SW480 (cell line): Measurements from ENCODE around the gene KREMEN1.
"Not testable (repeated sequence)": the region's sequence is repeated elsewhere in the genome, so short reads cannot be mapped to it uniquely, and the experiment has no call there.

Experiments used
- DNase-seq: peaks from one replicate; pipeline ENCODE4 v3.0.0-alpha.2; 2016; ENCODE audit warnings: low spot score

Gene KREMEN1, protein sequence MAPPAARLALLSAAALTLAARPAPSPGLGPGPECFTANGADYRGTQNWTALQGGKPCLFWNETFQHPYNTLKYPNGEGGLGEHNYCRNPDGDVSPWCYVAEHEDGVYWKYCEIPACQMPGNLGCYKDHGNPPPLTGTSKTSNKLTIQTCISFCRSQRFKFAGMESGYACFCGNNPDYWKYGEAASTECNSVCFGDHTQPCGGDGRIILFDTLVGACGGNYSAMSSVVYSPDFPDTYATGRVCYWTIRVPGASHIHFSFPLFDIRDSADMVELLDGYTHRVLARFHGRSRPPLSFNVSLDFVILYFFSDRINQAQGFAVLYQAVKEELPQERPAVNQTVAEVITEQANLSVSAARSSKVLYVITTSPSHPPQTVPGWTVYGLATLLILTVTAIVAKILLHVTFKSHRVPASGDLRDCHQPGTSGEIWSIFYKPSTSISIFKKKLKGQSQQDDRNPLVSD

GRCh38 chr22:29072979-29073617, at the start of gene KREMEN1:
Gene KREMEN1 (plus strand): TSS chr22:29073035. CDS start chr22:29073131, 96 bp downstream.
- no peak for DNase-seq

DNA sequence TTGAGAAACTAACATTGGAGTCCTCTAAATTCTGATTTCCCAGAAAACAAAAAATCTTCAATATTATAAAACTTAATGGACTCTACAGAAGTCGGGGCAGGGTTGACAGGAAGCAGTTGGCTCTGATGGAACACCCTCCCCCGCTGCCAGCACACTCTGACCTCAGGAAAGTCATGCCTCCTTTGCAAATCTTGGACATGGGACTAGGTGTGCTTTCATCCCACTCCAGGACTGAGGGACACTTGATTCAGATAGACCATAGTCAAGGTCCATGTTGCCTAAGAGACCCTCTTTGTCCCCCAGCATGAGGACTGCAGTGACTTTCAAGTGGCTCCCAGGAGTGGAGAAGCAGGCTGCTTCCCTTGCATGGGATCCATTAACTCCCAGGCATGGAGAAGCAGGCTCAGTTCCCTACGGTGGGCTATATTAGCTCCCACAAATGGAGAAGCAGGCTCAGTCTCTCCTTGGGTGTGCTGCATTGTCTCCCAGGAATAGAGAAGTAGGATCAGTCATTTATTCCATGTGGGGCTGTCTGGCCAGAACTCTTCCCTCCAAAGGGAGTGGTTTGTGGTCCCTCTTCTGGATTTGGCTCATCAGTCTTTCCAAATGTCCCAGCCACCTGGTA, 49.6 kb upstream of the KREMEN1 start:
- DNase-seq: no peak

- no peak for DNase-seq
Observed at GRCh38 chr22:29026579-29026978, 46.3 kb upstream of the KREMEN1 start.

DNA sequence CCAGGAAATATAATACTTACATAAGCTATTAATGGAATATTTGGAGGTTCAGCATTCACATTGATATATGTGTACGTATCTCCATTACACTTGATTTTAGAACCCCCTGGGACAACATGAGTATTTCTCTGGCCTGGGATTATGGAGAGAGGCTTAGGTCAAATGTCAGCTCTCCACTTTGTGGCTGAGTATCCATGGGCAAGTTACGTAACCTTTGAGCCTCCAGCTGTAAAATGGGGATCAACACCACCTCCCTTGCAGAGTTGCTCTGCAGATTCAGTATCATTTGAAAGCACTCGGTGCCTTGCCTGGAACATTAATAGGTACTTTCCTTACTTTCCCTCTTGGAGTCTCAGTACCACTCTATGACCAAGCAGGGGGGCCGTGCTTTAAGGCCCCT, 44.4 kb upstream of the KREMEN1 start:
- DNase-seq: no peak

DNA sequence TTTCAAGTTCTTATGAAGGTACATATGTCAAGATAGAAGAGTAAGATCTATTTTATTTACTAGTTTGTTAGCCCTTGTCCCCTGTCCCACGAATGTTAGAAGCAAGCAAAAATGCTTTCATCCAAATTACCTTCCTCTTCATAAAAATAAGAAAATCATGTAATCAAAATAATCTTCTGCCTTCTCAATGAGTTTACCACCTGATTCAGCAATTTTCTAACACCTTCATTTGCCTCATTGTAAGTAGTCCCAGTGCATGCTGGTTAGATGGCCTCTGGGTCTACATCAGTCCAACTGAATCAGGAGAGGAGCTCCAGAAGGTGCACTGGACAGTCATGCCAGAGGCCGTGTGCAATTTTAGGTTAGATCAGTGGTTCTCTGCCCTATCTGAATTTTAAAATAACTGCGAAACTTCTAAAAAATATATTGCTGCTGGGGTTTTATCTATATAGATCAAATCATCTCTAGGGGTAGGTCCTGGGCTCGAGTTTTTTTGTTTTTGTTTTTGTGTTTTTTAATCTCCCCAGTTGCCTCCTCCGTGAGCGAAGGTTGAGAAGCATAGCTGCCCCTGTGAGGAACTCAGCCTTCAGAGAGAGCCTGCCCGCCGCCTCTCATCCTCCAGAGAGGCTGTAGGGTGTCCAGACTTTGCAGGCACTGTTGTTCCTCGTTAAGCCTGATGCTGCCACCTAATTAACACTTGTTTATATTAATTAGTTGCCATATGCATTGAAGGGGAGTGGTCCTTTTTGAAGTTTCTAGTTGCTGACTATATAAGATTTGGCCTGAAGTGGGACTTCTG, 43.4 kb upstream of the KREMEN1 start:
- DNase-seq: peak; percentile 41

GRCh38 chr22:29030016-29030617, 42.7 kb upstream of the KREMEN1 start:
- DNase-seq: peak; percentile 95

DNA sequence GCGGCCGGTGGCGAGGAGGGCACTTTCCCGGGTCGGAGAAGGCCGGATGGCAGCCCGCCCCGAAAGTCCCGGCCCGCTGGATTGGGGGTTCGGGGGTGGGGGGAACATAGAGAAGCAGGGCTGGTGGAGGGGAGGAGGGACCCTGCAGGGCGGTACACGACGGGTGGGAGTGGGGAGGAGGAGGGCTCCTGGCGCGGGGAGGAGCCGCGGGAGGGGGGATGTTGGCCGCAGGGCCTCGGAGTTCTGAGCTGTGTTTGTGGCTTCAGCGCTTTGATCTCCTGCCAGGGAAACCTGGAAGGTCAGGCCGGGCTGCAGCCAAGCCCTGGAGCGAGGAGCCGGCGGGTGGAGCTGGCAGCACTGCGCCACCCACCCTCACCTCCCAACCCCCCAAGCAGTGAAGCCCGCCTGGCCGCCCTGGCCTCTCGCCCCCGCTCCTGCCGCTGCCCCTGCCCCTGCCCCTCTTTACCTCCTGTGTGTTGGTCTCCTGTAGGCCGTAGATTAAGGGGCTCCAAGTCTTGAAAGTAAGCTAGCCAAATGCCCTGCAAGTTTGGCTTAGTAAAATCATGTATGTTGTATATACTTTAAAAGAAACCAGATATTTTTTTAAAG, 42.1 kb upstream of the KREMEN1 start:
- DNase-seq: peak; percentile 97

- DNase-seq: peak; percentile 95
Observed at GRCh38 chr22:29031227-29032011, 41.4 kb upstream of the KREMEN1 start.

- peak; percentile 34 for DNase-seq
Observed at GRCh38 chr22:29032014-29032475, 40.8 kb upstream of the KREMEN1 start.

DNA sequence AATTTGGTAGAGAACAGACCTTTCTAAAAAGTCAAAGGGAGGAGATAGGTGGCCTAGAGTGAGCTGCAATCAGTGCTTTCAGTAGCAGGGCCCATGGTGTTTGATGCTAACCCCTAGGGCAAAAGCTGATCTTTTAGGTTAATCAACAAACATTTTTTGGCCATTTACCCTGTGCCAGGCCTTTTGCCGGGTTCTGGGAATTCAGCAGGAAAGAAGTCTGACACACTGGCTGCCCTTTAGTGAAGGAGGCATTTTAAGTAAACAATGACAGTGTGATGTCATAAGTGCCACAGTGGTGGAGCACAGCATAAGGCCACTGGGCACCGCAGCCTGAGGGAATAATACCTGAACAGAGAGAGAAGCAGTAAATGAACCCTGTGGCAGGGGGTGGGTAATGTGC, 40.3 kb upstream of the KREMEN1 start:
- DNase-seq: no peak

GRCh38 chr22:29037340-29037932, 35.4 kb upstream of the KREMEN1 start:
- no peak for DNase-seq

- DNase-seq: peak; percentile 50
Observed at GRCh38 chr22:29039148-29039547, 33.7 kb upstream of the KREMEN1 start.

- not testable (repeated sequence) for DNase-seq
Observed at GRCh38 chr22:29039684-29040083, 33.2 kb upstream of the KREMEN1 start.

GRCh38 chr22:29040385-29041275, 32.2 kb upstream of the KREMEN1 start:
- DNase-seq: peak; percentile 68

- no peak for DNase-seq
Observed at GRCh38 chr22:29041408-29041807, 31.4 kb upstream of the KREMEN1 start.

DNA sequence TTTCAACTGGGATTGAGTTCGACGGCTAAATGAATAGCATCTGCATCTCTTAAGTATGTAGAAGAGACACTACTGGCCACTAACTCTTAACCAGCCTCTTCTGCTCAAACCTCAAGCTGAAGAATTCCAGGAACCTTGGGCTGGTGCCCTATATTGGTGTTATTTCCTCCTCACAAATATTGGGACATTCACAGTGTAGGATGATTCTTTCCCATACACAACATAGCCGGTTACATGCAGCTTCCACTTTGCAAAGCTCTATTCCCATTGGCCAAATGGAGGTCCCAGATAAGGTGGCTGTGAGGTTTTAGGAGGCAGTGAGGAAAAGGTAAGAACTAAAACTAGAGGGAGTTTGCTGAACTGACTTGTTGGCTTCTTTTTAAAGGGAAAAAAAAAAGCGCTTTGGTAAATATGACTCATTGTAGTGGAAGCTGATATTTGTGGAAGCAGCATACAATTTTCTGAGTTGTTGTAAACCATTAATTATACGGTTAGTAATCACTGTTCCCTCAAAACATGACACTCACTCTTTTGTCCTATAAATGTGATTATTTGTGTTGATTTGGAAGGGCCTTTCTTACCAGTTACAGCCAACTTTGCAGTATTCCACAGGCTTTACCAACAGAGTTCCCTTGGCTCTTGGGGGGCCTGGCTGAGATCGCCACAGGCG, 28.8 kb upstream of the KREMEN1 start:
- no peak for DNase-seq

GRCh38 chr22:29044657-29045176, 28.1 kb upstream of the KREMEN1 start:
- no peak for DNase-seq
